GM21619 (cell line): ENCODE data around the gene ZFYVE16.
"Not testable (repeated sequence)": the region's sequence is repeated elsewhere in the genome, so short reads cannot be mapped to it uniquely, and the experiment has no call there.

ENCODE experiments used
- ATAC-seq: cut with Tn5 transposase; IDR thresholded peaks from one replicate; pipeline ENCODE4 v1.9.1; 2021; ENCODE audit not compliant: unreplicated experiment

The ZFYVE16 gene

DNA sequence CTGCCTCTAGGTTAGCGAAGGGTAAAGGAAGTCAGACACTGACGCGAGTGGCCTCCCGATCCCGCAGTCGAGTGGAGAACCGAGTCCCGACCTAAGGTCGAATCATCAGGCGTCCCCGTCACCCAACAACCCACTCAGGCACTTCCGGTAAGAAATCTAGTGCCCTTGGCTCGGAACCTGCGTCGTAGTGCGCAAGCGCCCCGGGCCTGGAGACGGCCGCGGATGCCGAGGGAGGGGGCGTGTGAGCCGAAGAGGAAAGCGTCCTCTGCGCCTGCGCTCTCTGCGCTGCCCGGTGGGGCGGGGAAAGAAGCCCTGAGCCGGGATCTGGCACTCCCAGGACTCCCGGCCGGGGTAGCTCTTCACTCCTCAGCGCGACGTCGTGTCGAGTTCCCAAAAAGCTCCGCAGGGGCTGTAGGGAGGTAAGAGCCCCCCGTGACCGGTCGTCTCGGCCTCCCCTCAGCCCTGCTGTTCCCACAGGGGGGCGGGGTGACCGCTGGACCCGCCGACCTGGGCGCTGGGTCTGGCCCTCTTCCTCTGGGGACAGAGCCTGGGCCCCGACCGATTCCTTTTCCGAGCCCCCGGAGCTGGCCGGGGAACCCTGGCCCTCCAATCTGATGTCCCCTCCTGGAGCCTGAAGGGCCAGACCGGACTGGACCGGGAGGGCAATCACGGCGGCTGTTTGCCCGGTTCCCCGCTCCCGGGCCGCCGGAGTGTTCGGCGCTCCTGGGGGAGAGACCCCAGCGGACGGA lies at the start of gene ZFYVE16:
TSS of gene ZFYVE16 (plus strand) at position 330 of the 749 bp plus-strand sequence. CDS start 26,084 bp downstream, outside the sequence.
- peak; percentile 79 for ATAC-seq

DNA sequence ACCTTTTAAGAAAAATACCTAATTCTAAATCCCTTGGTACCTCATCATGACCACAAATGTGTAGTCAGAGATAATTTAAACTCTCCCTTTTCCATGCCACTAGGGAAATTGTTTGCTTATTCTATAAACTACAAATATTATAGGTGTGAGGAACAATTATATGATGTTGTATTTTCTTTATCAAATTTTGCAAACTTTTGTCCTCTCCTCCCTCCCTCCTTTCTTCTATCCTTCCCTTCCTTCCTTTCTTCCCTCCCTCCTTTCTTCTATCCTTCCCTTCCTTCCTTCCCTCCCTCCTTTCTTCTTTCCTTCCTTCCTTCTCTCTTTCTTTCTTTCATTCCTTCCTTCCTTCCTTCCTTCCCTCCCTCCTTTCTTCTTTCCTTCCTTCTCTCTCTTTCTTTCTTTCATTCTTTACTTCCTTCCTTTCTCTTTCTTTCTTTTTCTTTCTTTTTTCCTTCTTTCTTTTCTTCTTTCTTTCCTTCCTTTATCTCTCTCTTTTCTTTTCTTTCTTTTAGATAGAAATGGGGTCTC lies 46.9 kb upstream of the ZFYVE16 start:
- ATAC-seq, result no peak

DNA sequence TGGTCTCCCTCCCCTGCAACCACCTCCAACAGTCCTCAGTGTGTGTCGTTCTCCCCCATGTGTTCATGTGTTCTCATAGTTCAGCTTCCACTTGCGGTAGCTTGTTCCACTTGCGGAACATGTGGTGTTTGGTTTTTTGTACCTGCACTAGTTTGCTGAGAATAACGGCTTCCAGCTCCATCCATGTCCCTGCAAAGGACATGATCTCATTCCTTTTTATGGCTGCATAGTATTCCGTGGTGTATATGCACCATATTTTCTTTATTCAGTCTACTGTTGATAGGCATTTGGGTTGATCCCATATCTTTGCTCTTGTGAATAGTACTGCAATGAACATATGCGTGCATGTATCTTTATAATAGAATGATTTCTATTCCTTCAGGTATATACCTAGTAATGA lies 43.0 kb upstream of the ZFYVE16 start:
- no peak for ATAC-seq

DNA sequence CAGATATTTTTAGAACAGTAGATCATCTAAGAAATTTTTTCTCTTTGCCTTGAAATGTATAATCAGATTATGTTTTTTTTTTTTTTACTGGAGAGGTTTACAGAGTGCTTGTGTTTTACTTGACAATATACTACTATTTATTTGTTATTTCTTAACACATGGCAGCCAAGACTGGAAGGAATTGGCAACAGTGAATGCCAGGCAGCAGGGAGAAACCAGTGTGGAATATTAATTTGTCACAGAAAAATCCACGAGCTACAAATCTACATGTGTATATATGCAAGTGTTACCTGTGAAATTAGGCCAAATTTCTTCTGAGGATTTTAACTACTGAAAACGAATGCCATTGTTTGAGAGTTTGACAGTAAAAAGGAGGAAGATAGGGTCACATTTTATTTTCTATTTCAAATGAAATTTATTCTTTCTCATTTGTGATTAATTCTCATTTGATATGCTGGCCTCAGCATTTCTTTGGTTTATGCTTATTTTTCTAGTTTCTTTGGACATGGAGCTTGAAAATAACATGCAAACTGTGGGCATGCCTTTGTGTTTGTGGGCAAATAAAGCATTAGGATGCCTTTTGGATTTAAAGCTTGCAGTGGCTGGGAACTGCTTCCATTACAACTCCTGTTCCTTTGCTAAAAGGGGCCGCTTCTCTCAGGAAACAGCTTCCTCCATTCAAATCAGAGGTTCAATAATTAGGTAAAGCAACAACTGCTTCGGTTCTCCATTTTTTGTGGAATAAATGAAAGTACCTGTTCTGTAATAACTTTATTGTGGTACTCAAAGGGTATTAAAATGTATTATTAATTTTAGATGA lies 39.0 kb upstream of the ZFYVE16 start:
- no peak for ATAC-seq

DNA sequence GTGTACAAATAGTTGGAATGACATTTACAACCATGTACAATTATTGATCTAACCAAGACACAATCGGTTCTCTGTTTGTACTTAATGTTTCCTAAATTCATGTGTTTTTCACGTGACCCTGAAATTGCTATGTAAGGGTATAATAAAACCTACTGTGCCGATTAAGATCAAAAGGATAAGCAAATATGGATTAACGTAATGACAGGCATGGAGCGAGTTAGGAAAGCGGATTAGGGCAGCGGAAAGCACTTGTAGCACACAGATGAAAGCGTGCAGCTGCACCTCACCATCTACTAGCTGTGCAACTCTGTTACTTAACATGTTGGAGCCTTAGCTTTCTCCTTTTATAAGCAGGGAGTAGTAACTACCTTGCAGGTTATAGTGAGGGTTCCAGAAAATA lies 38.3 kb upstream of the ZFYVE16 start:
- ATAC-seq, result no peak

DNA sequence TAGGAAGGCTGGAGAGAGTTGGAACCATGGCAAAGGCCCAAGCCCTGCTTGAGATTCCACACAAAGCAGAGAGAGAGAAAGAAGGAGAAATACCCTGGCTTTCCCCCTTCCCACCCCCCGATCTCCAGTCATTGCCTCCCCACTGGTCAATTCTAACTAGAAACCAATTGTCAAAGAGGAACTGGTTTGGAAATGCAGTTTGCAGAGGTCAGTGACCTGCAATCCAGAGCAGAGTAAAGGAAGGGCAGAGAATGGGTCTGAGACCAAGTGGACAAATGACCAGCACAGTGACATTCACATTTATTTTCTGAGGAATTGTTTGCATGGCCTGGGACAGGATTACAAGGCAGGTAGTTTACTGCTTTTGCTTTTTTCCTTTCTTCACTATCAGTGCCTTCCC lies 37.5 kb upstream of the ZFYVE16 start:
- no peak for ATAC-seq

DNA sequence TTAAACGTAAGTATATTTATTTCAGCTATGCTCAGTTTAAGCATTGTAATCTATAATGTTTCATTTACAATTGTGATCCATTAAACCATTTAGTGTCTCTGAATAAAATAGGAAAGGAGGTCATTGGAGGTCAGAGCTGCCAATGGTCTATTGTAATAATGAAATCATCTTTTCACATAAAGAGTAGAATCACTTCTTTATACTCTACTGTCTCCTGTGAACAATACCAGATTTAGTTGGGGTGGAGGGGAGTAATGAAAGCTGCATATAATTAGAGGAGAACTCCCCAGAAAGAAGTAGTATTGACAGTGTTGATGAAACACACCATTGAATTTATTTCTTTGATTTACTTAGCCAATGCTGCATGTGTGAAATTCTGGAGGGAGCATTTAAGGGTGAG lies 35.1 kb upstream of the ZFYVE16 start:
- no peak for ATAC-seq

DNA sequence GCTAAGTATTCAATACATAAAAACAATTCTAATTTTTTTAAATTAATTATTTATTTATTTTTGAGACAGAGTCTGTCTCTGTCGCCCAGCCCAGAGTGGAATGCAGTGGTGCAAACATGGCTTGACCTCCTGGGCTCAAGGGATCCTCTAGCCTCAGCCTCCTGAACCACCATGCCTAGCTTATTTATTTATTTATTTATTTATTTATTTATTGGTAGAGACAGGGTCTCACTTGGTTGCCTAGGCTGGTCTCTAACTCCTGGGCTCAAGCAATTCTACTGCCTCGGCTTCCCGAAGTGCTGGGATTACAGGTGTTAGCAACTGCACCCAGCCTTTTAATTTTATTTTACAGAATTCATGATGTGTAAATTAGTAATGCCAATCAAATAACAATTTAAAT lies 33.7 kb upstream of the ZFYVE16 start:
- no peak for ATAC-seq

DNA sequence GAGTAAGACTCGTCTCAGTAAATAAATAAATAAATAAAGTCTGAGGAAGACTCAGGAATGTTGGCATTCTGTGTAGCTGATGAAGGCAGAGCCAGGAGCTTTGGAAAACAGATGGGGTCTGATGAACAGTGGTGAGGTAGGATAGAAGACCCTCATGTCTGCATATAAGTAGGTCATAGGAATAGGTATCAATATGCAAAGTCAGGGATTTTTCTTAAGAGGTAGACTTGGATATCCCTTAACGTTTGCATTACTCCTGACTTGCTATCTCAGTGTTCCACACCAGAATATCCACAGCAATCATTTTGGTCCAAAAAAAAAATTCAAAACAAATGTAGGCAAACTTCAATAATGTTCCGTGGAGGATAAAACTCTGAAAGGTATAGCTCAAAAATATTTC lies 31.3 kb upstream of the ZFYVE16 start:
- ATAC-seq, result no peak

DNA sequence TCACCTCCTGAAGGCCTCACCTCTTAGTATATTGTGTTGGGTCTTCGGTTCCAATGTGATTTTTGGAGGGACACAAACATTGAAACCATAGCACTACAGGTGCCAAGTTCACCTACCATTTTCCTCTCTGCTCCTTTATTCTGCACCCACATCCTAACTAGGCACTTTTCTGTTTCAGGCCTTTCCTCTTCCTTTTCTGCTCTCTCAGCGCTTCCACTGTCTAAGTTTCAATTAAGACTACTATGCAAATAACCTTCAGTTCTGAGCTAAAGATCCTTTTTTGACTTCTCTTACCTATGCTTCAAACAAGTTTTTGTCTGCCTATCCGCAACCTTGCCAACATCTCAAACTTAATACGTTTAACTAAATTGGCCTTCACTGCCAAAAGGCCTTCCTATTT lies 25.4 kb upstream of the ZFYVE16 start:
- no peak for ATAC-seq

DNA sequence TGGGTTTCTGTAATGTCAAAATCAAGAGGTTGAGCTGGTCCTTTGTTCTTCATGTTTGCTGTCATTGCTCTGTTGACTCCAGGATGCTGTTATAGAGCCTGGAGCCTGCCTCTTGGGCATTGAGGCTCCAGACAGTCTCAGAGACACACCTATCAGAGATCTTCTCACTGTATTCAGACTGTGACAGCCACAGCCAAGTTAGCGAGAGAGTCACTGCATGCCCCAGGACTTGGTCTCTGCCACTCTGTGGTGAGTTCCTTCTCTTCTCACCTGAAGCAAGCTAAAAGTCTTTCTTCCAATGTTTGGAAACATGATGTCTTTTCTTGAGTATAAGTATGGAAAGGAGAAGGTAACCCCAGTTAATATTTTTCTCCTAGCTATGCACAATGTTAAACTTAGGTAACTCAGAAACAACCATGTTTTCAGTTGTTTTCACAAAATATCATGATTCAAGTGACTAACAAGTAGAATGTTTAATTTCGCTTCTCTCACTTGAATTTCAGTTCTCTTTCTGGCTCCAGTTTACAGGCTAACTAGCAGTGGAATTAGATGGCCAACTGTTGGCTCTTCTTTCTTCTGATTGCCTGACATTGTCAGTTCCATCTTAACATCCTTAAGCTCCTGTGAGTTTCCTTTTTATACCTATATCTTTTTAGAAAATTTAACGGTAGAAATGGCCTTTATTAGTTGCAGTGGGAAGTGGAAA lies 20.6 kb upstream of the ZFYVE16 start:
- ATAC-seq, result no peak

DNA sequence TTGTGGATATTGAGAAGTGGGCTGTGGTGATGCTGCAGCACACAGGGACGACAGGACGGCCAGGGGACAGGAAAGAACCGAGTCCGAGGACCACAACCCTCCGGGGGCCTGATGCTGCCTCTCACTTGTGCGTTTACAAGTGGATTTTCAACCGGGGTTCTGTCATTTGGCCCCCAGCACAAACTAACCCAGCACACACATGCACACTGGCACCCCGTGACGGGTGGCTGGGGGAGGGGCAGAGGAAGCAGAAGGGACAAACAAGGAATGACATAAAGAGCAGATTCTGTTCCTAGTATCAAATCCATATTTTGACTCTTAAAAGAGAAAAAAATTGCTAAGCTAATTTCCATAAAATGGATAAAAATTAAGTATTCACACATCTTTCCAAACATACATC lies 18.3 kb upstream of the ZFYVE16 start:
- no peak for ATAC-seq

DNA sequence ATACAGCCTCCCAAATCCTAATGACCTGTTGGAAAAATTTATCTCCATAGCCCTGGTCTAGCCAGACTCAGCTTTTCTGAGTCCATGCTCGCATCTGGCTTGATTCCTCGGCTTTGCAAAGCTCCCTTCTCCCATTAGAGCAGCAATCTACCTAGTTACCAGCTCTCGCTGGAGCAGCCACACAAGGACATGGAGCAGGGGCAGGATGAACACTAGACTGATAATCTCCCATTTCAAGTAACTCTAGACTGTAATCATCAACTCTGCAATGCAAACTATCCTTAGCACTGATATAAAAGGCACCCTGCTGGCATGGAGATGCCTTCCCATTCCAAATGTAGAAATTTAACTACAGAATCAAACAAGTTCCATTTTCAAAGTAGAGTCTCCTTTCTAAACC lies 17.5 kb upstream of the ZFYVE16 start:
- not testable (repeated sequence) for ATAC-seq

DNA sequence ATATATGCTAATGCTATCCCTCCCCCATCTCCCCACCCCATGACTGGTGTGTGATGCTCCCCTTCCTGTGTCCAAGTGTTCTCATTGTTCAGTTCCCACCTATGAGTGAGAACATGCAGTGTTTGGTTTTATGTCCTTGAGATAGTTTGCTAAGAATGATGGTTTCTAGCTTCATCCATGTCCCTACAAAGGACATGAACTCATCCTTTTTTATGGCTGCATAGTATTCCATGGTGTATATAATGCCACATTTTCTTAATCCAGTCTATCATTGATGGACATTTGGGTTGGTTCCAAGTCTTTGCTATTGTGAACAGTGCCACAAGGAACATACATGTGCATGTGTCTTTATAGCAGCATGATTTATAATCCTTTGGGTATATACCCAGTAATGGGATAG lies 16.6 kb upstream of the ZFYVE16 start:
- not testable (repeated sequence) for ATAC-seq

DNA sequence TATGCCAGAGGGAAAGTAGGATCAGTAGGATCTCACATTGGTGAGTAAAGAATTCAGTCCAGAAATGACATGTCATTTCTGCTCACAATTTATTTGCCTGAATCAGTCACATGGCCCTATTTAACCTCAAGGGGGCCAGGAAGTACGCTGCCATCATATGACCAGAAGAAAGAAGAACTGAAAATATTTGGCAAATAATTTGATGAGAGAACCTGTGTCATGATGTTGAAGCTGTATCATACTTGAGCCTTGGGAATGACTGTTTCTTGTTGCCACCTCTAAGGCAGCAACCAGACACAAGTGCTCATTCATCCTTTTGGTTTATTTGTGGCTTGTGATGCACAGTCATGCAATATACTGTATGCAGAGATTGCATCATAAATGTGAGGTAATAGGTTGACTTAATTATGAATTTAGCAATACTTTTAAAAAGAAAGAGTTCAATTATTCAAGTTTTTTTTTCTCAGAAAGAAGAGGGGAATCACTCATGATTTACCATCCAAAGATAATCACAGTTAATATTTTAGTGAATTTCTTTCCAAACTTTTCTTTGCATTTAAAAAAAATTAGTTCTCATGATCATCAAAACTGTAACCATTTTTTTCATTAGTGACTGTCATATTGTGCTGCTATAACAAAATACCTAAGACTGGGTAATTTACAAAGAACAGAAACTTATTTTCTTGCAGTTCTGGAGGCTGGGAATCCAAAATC lies 8.2 kb upstream of the ZFYVE16 start:
- peak; percentile 89 for ATAC-seq

DNA sequence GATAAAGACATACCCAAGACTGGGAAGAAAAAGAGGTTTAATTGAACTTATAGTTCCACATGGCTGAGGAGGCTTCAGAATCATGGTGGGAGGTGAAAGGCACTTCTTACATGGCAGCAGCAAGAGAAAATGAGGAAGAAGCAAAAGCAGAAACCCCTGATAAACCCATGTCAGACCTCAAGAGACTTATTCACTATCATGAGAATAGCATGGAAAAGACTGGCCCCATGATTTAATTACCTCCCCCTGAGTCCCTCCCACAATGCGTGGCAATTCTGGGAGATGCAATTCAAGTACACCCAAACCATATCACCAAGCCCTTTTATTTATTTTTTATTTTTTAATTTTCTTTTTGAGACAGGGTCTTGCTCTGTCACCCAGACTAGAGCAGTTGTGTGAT lies 7.5 kb upstream of the ZFYVE16 start:
- ATAC-seq, result not testable (repeated sequence)

DNA sequence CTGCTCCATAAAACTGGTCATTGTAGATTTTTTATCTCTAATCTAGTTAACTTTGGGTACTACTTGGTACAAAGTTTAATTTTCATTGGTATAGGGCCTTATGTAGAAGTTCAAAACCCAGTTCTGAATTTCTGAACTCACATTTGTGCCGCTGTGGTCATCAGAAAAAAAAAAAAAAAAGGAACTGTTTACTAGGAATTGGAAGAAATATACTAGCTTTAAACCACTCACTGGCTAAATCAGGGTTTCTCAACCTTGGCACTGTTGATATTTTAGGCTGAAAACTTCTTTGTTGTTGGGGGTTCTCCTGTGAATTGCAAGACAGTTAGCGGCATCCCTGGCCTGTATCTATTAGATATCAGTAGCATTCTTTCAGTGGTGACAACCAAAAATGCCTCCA lies 4.1 kb upstream of the ZFYVE16 start:
- no peak for ATAC-seq

DNA sequence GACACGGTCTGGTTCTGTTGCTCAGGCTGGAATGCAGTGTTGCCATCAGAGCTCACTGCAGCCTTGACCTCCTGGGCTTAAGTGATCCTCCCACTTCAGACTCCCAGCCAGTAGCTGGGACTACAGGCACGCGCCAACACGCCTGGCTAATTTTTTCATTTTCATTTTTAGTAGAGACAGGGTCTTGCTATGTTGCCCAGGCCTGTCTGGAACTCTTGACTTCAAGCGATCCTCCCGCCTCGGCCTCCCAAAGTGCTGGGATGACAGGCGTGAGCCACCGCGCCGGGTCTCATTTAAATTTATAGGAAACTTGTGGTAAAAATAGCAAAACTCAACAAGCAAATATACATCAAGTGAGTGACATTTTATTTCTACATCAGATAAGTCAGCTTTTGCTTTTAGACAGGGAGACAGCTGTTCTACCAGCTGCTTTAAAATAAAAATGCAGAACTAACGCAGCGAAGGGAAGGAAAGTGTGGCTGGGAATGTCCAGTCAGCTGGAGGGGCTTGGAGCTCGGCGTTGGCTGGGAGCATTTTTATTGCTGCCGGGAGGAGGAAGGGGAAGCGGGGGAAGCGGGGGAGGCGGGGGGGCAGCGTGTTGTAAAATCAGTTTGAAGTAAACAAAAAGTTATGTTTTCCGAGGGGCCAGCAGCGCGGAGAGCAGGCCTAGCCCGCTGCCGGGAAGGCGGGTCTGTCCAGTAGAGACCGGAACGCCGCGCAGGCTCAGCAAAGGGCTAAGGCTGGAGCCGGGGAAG lies 707 bp upstream of the ZFYVE16 start:
- ATAC-seq, result no peak

DNA sequence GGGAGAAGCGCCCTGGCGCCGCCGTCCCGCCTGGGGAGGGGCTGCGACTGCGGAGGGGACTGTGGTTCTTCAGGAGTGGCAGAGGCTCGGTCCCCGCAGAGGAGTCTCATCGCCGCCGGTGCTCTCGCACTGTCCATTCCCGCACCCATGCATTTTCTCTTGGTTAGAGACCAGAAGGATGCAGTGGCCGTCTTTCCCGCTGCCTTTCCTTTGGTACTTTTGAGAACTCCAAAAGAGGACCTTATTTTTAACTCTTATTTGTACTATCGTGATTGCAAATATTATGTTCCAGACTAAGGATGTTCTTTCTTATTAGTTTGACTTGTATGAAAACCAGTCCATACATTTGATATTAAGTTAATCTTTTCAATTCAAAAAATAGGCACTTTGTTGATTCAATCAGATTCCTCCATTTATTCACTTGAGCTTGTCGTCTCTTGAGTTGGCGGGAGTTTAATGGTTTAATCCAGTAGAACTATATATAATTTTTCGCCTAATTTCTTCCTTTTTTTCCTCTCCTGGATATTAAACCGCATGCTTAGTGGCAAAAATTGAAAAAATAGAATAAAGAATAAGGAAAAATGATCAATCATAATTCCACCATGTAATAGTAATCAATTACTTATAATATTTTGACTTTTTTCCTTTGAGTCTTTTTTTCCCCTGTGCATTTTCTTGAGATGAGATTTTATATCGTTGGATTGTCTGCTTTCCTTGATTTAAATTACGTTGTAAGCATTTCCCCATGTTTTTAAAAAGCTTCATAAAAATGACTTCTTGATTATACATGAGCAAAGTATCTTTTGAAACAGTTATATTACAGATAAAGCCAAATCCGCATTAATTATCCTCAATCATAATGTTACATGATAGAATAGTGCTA lies 861 bp downstream of the ZFYVE16 start:
- no peak for ATAC-seq
